K562 (cell line): ENCODE results near the gene HMCN2. TPM values are rescaled to one million over a fixed set of nuclear protein-coding genes. Genes with fewer than 3 reads are reported as not detected.

Experiments used
- ATAC-seq: fragments of 200-7000 bp; cut with Tn5 transposase; 3 replicates; pipeline ENCODE4 v1.9.1; 2020; ENCODE audit warnings: moderate library complexity
- BruUV-seq: library from RNA; stranded (reverse); fragments of 400-500 nt; replicated peaks from 2 replicates; lab custom pipeline; 2021; lab: Mats Ljungman, UMichigan
- CTCF ChIA-PET: fragments of 300-600 bp; formaldehyde crosslinking; extraction: SDS; loops from one replicate; lab custom pipeline; 2021; ENCODE audit warnings: low intra/inter-chr PET ratio; lab: Yijun Ruan, JAX
- POLR2A ChIA-PET: fragments of 300-600, 350-650 bp; sonication (Branson Sonifier 250); formaldehyde crosslinking; extraction: SDS; loops from one replicate; lab custom pipeline; 2021; ENCODE audit warnings: antibody characterized with exemption, inconsistent platforms; lab: Yijun Ruan, JAX
- DNase-seq, 4 experiments: peaks; one replicate each; pipeline versions ENCODE4 v3.0.0 to v3.0.0-alpha.2; 2011 to 2018; ENCODE audit warnings: low spot score in 3 of 4, mixed read lengths in 3 of 4; ENCODE audit errors: extremely low read depth in 1 of 4
- FAIRE-seq: peaks from 2 replicates; lab custom pipeline; 2011; peaks lifted over from hg19 to GRCh38; lab: Jason Lieb, UNC
- H2AFZ ChIP-seq: 2 replicates; pipeline ENCODE4 v1.6.0; 2011; ENCODE audit warnings: low read depth, low read length, control low read depth, inconsistent platforms
- H3K27ac ChIP-seq: fragments of 200-600 bp; 3 replicates; pipeline ENCODE4 v1.8.0; 2011; ENCODE audit warnings: low read depth, mild to moderate bottlenecking, control low read depth, inconsistent platforms, low read length, moderate library complexity, mixed read lengths; ENCODE audit errors: extremely low read depth
- H3K27me3 ChIP-seq, 2 experiments: fragments of 300-600 bp in 1 of 2; 2 replicates in 1 of 2; 3 replicates in 1 of 2; pipeline versions ENCODE4 v1.6.0 to v1.8.0; 2011; ENCODE audit warnings: inconsistent platforms in 2 of 2, low read length in 2 of 2, mild to moderate bottlenecking in 1 of 2, mixed read lengths in 1 of 2, moderate library complexity in 1 of 2; ENCODE audit not compliant: control insufficient read depth in 2 of 2, insufficient read depth in 2 of 2
- H3K36me3 ChIP-seq: fragments of 300-600 bp; 3 replicates; pipeline ENCODE4 v1.8.0; 2011; ENCODE audit warnings: mild to moderate bottlenecking, low read length, inconsistent platforms; ENCODE audit not compliant: control insufficient read depth, insufficient read depth
- H3K4me1 ChIP-seq, 2 experiments: fragments of 200-600 bp in 1 of 2; replicated peaks in 1 of 2; 2 replicates in 1 of 2; 3 replicates in 1 of 2; pipeline versions ENCODE4 v1.5.1 to v1.8.0; 2011; ENCODE audit warnings: inconsistent platforms in 2 of 2, low read length in 2 of 2, mild to moderate bottlenecking in 1 of 2, mixed read lengths in 1 of 2, moderate library complexity in 1 of 2; ENCODE audit not compliant: control insufficient read depth in 2 of 2, insufficient read depth in 2 of 2
- H3K4me2 ChIP-seq: 2 replicates; pipeline ENCODE4 v1.6.1; 2011; ENCODE audit warnings: low read length, control low read depth, inconsistent platforms, mixed read lengths; ENCODE audit not compliant: insufficient read depth
- H3K4me3 ChIP-seq: fragments of 200-600 bp; sonication (generic), shearing (Covaris generic); 2 replicates; pipeline ENCODE4 v1.5.1; 2016; ENCODE audit warnings: control low read depth, inconsistent platforms
- H3K79me2 ChIP-seq: fragments of 200-600 bp; 3 replicates; pipeline ENCODE4 v1.8.0; 2011; ENCODE audit warnings: low read length, inconsistent platforms; ENCODE audit not compliant: control insufficient read depth, insufficient read depth
- H3K9ac ChIP-seq, 2 experiments: 2 replicates each; pipeline versions ENCODE4 v1.6.0 to v1.6.1; 2011; ENCODE audit warnings: low read depth in 2 of 2, low read length in 2 of 2, control low read depth in 1 of 2, inconsistent platforms in 1 of 2, mild to moderate bottlenecking in 1 of 2, mixed read lengths in 1 of 2; ENCODE audit not compliant: insufficient read depth in 1 of 2
- H3K9me1 ChIP-seq: one replicate; pipeline ENCODE4 v1.6.0; 2011; ENCODE audit warnings: inconsistent platforms, mild to moderate bottlenecking, low read length, moderate library complexity; ENCODE audit not compliant: control insufficient read depth, insufficient read depth
- H3K9me3 ChIP-seq: replicated peaks from 2 replicates; pipeline ENCODE4 v1.5.1; 2011; ENCODE audit warnings: low read depth, low read length, inconsistent platforms; ENCODE audit not compliant: control insufficient read depth, insufficient read depth
- H4K20me1 ChIP-seq: replicated peaks from 2 replicates; pipeline ENCODE4 v1.6.1; 2011; ENCODE audit warnings: low read length, inconsistent platforms, mixed read lengths; ENCODE audit not compliant: control insufficient read depth, insufficient read depth
- ATF1 ChIP-seq, 2 experiments: fragments of 450-650 bp in 1 of 2; IDR thresholded peaks; 2 replicates each; pipeline ENCODE4 v1.6.1; 2016; ENCODE audit warnings: missing compliant biosample characterization in 1 of 2, missing genetic modification characterization in 1 of 2
- MAZ ChIP-seq, 2 experiments: fragments of 450-650 bp in 1 of 2; sonication (generic) in 1 of 2; formaldehyde crosslinking; IDR thresholded peaks in 1 of 2; conservative IDR thresholded peaks in 1 of 2; 2 replicates each; pipeline versions ENCODE4 v1.4.0 to v1.5.0; 2020; ENCODE audit warnings: mild to moderate bottlenecking in 1 of 2, missing genetic modification reagents in 1 of 2
- MGA ChIP-seq: fragments of 450-650 bp; IDR thresholded peaks from 2 replicates; pipeline ENCODE4 v1.6.1; 2016; ENCODE audit warnings: mild to moderate bottlenecking, moderate library complexity
- MTF1 ChIP-seq: fragments of 250-450 bp; sonication (Bioruptor Pico); IDR thresholded peaks from 2 replicates; pipeline ENCODE4 v1.9.0; 2021; ENCODE audit warnings: moderate library complexity, mild to moderate bottlenecking, inconsistent platforms, borderline replicate concordance
- USF2 ChIP-seq: sonication (generic); formaldehyde crosslinking; IDR thresholded peaks from 2 replicates; pipeline ENCODE4 v1.5.0; 2020; ENCODE audit warnings: missing genetic modification reagents
- ZNF507 ChIP-seq: conservative IDR thresholded peaks from 2 replicates; pipeline ENCODE4 v1.6.1; 2017; ENCODE audit warnings: missing genetic modification characterization, missing compliant biosample characterization
- ZNF644 ChIP-seq: fragments of 200-800 bp; sonication (Bioruptor generic); IDR thresholded peaks from 2 replicates; pipeline ENCODE4 v1.6.1; 2016; ENCODE audit warnings: low read depth, missing genetic modification characterization, missing compliant biosample characterization
- WGBS: fragments of 100-300 bp; shearing (Covaris generic); methylation state at CpG from one replicate; pipeline ENCODE4 v1.1.6; 2016; ENCODE audit warnings: low coverage, mixed read lengths; ENCODE audit not compliant: insufficient coverage; ENCODE audit errors: missing lambda C conversion rate; 5-methylcytosine and 5-hydroxymethylcytosine counted together
- in situ Hi-C: fragments of 300-500 bp; cut with MboI; formaldehyde crosslinking; loops from 4 replicates; pipeline ENCODE4 v1.15.0; 2018; ENCODE audit warnings: inconsistent platforms, mixed read lengths
- intact Hi-C: fragments of 100-400 bp; cut with micrococcal nuclease; formaldehyde crosslinking; loops from 2 replicates; pipeline ENCODE4 v1.14.2; 2022
- polyA plus RNA-seq, 8 experiments: library from polyadenylated mRNA; depleted of rRNA in 4 of 8; stranded (reverse) in 5 of 8; unstranded in 3 of 8; fragments of >200 nt; fragmentation: Nextera tagmentation in 2 of 8; fragmentation: Illumina TruSeq in 1 of 8; extraction: Ambion mirVana in 2 of 8; extraction: Trizol in 1 of 8; gene quantifications; 2 replicates each; pipeline versions ENCODE4 v1.2.1 to v1.2.3, GENCODE V29; 2011 to 2014; ENCODE audit warnings: inconsistent platforms in 1 of 8, missing spikeins in 1 of 8
- total RNA-seq, 7 experiments: library from RNA; depleted of rRNA in 6 of 7; stranded (reverse); fragments of >200 nt in 6 of 7; fragmentation: Illumina TruSeq in 2 of 7; extraction: Trizol in 2 of 7; gene quantifications; 2 replicates each; pipeline versions ENCODE4 v1.2.1 to v1.2.3, GENCODE V29; 2011 to 2021; ENCODE audit warnings: low replicate concordance in 1 of 7

Gene HMCN2
- total and polyA plus RNA-seq, 9 of the 15 experiments (the other 6 are each of a cell fraction or from before 2014, with no cell fraction given), result 0.01 TPM; not detected in 8

GRCh38 chr9:130342714-130343085 lies 77.1 kb downstream of the HMCN2 start:
- in situ Hi-C loops, result loop anchor here (25.0 kb wide), 1 partner anchor 680 kb away; the partner anchor contains the start of gene PRRX2
- no peak overlapping the region for H3K27ac ChIP-seq
- ChIA-PET CTCF (interaction anchor here (1.1 to 3.1 kb wide), 2 partner anchors 236 to 458 kb away, joined by 3 to 11 read pairs; no protein-coding TSS in a partner anchor), POLR2A (interaction anchor here (0.7 kb wide), 1 partner anchor 225 kb away, joined by 3 read pairs; no protein-coding TSS in a partner anchor)
- no peaks in the 10 kb centered on the region; the same call in 1 of the 2 replicates for H4K20me1 ChIP-seq
- ATAC-seq (no peak), FAIRE-seq (no peak), DNase-seq (no peak)
- peaks cover 0 to 23% of the 10 kb centered on the region in 2 experiments; a peak in 3 of 5 replicates for H3K27me3 ChIP-seq
- H3K9ac ChIP-seq, result no peak overlapping the region
- H3K4me3 ChIP-seq, result no peak overlapping the region
- H3K9me1 ChIP-seq, result no peaks in the 10 kb centered on the region
- no peak overlapping the region for H3K4me2 ChIP-seq
- WGBS, result 8% methylated on average over 9 of the region's 11 CpGs
- no peaks in the 10 kb centered on the region for H3K79me2 ChIP-seq
- no peak overlapping the region for H2AFZ ChIP-seq
- intact Hi-C loops, result loop anchor here (2.0 to 10.0 kb wide), 3 partner anchors 98 to 458 kb away; no protein-coding TSS in a partner anchor
- peaks cover 0 to 42% of the 10 kb centered on the region in 2 experiments; a peak in 2 of 5 replicates for H3K4me1 ChIP-seq
- H3K9me3 ChIP-seq, result no peaks in the 10 kb centered on the region; the same call in 1 of the 2 replicates
- BruUV-seq, result no TSS peak
- H3K36me3 ChIP-seq, result no peaks in the 10 kb centered on the region; the same call in 2 of the 3 replicates
- TF ChIP-seq ATF1 (CRISPR knock-in tag; IDR thresholded peaks at IDR 0.05), result no peak
- no peak for TF ChIP-seq ATF1 (tag; IDR thresholded peaks at IDR 0.05)
- TF ChIP-seq MGA, result no peak
- no peak for TF ChIP-seq MTF1
- no peak for TF ChIP-seq ZNF644
- no peak for TF ChIP-seq MAZ (CRISPR knock-in tag; conservative IDR thresholded peaks at IDR 0.05 in 1 of 2, IDR thresholded peaks at IDR 0.05 in 1 of 2)
- no peak for TF ChIP-seq USF2
- no peak for TF ChIP-seq ZNF507 (tag)
